Stimulated activated CD8-positive, alpha-beta memory T cell treated with anti-CD3 and anti-CD28 coated beads, Interleukin-15, amount 100 ng/mL, for 24 hours (primary cell): Measurements from ENCODE around the gene SCP2.
A peak's percentile ranks its signal among the peaks of the same experiment; 100 is the strongest.

Source experiments
- DNase-seq: peaks from one replicate; pipeline ENCODE4 v3.0.0-alpha.2; 2020; ENCODE audit warnings: low read depth

SCP2 gene, protein sequence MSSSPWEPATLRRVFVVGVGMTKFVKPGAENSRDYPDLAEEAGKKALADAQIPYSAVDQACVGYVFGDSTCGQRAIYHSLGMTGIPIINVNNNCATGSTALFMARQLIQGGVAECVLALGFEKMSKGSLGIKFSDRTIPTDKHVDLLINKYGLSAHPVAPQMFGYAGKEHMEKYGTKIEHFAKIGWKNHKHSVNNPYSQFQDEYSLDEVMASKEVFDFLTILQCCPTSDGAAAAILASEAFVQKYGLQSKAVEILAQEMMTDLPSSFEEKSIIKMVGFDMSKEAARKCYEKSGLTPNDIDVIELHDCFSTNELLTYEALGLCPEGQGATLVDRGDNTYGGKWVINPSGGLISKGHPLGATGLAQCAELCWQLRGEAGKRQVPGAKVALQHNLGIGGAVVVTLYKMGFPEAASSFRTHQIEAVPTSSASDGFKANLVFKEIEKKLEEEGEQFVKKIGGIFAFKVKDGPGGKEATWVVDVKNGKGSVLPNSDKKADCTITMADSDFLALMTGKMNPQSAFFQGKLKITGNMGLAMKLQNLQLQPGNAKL

GRCh38 chr1:52927212-52928014 lies at the start of gene SCP2:
TSS of gene SCP2 (plus strand) at chr1:52927276. CDS start at chr1:52927397, 121 bp downstream.
- peak; percentile 53 for DNase-seq

GRCh38 chr1:52877554-52877953 lies 49.5 kb upstream of the SCP2 start:
- no peak for DNase-seq

DNA sequence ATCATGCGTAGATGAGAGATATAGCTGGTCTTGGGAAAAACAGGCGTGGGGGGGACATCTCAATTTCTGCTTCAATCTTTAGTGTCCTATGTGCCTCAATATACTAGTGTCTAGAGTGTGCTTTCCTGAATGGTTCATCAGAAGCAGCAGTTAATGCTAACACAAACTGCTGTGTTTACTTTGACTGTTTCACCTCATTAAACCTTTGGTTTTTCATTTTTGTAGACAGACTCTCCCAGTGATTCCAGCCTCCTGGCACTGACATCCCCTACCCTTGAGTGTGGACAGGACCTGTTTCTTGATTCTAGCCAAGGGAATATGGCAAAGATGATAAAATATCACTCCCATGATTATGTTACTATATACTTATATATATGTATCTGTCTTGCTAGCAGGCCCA lies 46.9 kb upstream of the SCP2 start:
- no peak for DNase-seq

DNA sequence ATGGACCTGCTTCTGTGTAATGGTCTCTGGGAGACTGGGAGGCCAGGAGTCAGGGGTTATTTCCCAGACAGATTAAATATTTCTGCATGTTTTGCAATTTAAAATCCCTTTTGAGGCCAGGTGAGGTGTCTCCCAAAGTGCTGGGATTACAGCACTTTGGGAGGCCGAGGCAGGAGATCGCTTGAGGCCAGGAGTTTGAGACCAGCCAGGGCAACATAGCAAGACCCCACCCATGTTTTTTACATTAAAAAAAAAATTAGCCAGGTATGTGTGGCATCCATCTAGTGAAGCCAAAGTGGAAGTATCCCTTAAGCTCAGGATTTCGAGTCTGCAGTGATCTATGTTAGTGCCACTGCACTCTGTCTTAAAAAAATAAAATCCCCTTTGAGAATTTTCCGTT lies 39.6 kb upstream of the SCP2 start:
- no peak for DNase-seq

- DNase-seq = no peak
These were observed 34.5 kb upstream of the SCP2 start for GRCh38 chr1:52892424-52893215.

- DNase-seq = no peak
These were observed 27.6 kb upstream of the SCP2 start for GRCh38 chr1:52899445-52899894.

GRCh38 chr1:52900402-52900801 lies 26.7 kb upstream of the SCP2 start:
- DNase-seq = no peak

DNA sequence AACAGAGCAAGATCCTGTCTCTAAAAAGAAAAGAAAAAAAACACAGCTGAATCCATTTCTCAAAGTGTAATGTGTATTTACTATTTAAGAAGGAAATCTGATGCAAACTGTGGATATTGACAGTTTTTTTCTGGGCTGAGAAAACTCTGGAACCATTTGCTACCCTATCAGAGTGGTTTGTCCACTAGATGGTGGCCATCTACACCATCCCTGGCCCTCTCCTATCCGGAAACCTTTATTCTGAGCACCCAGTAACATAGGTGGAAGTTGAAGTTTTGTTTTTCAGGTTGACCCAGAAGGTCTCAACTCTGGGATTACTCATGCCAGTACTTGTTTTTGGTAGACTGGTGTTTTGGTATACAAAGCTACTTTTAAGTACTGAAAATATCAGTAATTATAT lies 25.7 kb upstream of the SCP2 start:
- DNase-seq = no peak

DNA sequence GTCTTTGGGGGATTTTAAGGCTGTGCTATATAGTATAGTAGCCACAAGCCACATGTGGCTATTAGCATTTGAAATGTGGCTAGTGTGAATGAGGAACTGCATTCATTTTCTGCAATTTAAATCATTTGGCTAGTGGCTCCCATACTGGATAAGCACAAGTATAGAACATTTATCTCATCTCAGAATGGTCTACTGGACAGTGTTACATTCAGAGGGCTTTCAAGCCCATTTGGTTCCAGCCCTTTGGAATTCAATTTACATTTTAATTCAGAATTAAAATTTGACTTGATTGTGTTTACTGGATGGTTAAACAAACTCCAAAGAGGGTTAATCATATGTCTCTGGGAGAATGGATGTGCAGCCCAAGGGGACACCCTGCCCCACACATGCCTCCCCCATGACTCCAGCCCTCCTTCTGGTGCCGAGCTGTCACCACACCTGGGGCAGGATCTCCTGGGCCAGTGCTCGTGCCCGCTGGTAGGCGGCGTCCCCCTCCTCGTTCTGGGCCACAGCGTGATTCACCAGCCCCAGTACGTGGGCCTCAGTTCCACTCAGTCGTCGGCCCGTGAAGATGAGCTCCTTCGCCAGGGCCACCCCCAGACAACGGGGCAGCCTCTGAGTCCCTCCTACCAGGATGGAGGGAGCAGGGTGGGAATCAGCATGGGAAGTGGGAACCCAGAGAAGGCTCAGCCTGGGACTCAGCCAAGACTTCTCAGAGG lies 22.7 kb upstream of the SCP2 start:
- DNase-seq = no peak

- DNase-seq = no peak
These were observed 22.0 kb upstream of the SCP2 start for GRCh38 chr1:52904927-52905698.

GRCh38 chr1:52906135-52906603 lies 20.9 kb upstream of the SCP2 start:
- no peak for DNase-seq

- DNase-seq = no peak
These were observed 19.8 kb upstream of the SCP2 start for GRCh38 chr1:52907068-52907811.

- no peak for DNase-seq
These were observed 19.3 kb upstream of the SCP2 start for GRCh38 chr1:52907812-52908153.

- DNase-seq = no peak
These were observed 15.5 kb upstream of the SCP2 start for GRCh38 chr1:52911541-52911940.

GRCh38 chr1:52913014-52913413 lies 14.1 kb upstream of the SCP2 start:
- no peak for DNase-seq

DNA sequence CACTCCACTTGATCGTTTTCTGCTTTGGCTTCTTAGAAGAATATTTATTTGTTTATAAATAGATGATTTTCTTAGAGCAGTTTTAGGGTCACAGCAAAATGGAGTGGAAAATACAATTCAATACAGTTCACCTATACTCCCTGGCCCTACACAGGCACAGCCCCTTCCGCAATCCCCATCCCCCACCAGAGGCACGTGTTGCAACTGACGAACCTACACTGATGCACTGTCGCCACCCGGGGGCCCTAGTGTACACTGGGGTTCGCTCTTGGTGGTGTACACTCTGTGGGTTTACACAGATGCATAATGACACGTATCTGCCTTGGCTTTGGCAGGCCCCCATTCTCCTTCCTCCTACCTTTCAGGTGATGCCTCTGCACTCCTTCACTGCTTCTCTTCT lies 13.5 kb upstream of the SCP2 start:
- DNase-seq = no peak

GRCh38 chr1:52914463-52914862 lies 12.6 kb upstream of the SCP2 start:
- no peak for DNase-seq

- no peak for DNase-seq
These were observed 11.7 kb upstream of the SCP2 start for GRCh38 chr1:52915211-52915854.

DNA sequence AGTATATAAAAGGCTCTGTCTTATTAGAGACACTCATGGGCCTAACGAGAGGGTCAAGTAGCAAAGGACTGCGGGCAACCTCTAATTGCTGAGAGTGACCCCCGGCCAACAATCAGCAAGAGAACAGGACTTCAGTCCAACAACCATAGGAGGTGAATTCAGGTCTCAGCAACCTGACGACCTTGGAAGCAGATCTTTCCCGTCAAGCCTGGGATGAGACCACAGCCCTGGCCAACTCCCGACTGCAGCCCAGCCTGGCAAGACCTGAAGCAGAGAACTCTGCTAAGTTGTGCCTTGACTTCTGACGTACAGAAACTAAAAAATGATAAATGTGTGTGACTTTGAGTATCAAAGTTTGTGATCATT lies 11.2 kb upstream of the SCP2 start:
- no peak for DNase-seq
